Stomach smooth muscle (tissue), 2 donors: ENCODE results near the gene TTC21A.

Experiments used
- H3K27ac ChIP-seq: one replicate; pipeline ENCODE4 v1.7.0; 2013; ENCODE audit warnings: mild to moderate bottlenecking, low read length, inconsistent platforms
- H3K27me3 ChIP-seq, 2 donors: one replicate each; pipeline ENCODE4 v1.7.0; 2013; ENCODE audit warnings: low read length in 2 of 2; ENCODE audit not compliant: insufficient read depth in 2 of 2, control insufficient read depth in 1 of 2
- H3K36me3 ChIP-seq, 2 donors: one replicate each; pipeline ENCODE4 v1.7.0; 2013; ENCODE audit warnings: low read length in 2 of 2; ENCODE audit not compliant: control insufficient read depth in 2 of 2, insufficient read depth in 2 of 2
- H3K4me1 ChIP-seq: one replicate; pipeline ENCODE4 v1.7.0; 2013; ENCODE audit warnings: low read length; ENCODE audit not compliant: control insufficient read depth, insufficient read depth
- H3K4me3 ChIP-seq, 2 donors: one replicate each; pipeline ENCODE4 v1.7.0; 2013; ENCODE audit warnings: low read length in 2 of 2
- H3K9ac ChIP-seq, 2 donors: one replicate each; pipeline ENCODE4 v1.7.0; 2013; ENCODE audit warnings: low read length in 2 of 2, mild to moderate bottlenecking in 1 of 2
- H3K9me3 ChIP-seq, 2 donors: one replicate each; pipeline ENCODE4 v1.7.0; 2013; ENCODE audit warnings: low read length in 2 of 2; ENCODE audit not compliant: control insufficient read depth in 2 of 2
- donor health status: healthy.
- donor health status: Pancreatic carcinoma.

Gene TTC21A

DNA sequence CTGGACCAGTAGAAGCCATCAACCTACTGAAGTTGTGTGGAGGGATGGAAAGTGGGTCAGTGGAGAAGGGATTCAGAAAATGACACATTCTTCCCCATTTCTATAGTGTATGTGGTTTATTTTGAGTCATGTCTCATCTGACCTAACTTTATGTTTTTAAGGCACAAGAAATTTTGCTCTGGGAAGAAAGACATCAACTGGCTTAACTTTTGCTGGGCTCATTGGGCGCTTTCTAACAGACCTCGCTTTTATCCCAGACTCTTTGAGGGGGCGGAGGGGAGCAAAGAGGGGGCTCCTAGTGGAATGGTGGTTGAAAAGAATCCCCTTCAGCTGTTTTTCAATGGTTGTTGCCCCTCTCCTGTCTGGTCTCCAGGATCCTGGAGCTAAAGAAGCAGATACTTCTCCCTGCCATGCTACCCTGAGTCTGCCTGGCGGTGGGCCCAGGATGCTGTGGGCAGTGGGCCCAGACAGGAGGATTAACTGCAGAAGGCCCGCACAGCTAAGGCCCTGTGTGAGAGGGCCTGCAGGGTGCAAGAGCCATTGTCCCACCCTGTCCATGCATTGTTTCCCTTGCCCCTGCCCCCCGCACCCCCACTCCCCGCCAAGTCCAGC is 31.4 kb downstream of the TTC21A start:
- H3K36me3 ChIP-seq: peaks cover 28 to 40% of the 10 kb centered on the region in 2 donors
- H3K9me3 ChIP-seq: no peaks in the 10 kb centered on the region
- peak overlapping the region; percentile 18 for H3K27ac ChIP-seq
- H3K27me3 ChIP-seq: no peaks in the 10 kb centered on the region
- H3K4me1 ChIP-seq: peaks cover 26% of the 10 kb centered on the region
- no peak overlapping the region for H3K9ac ChIP-seq
- H3K4me3 ChIP-seq: no peak overlapping the region

DNA sequence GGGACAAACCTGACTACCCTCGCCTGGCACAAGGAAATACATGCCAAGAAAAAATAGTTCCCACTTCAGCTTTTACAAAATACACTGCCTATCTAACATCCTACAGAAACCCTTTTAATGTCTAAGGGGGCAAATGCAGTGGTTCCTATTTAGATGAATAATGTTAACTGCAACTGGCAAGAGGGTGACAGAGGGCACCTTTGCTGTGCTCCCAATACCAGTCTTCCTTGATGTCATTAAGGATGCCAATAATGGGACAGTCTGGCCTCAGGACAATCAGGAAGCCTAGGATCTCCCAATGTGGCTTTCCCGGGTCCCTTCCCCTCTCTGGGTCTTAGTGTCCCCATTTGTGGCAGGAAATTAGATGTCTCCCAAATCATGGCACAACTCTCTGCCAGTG is 32.0 kb downstream of the TTC21A start:
- Histone ChIP-seq H3K9me3 (no peaks in the 10 kb centered on the region), H3K4me3 (no peak overlapping the region), H3K9ac (no peak overlapping the region), H3K27me3 (no peaks in the 10 kb centered on the region), H3K36me3 (peaks cover 34 to 46% of the 10 kb centered on the region in 2 donors), H3K4me1 (peaks cover 26% of the 10 kb centered on the region), H3K27ac (peak overlapping the region; percentile 53)

DNA sequence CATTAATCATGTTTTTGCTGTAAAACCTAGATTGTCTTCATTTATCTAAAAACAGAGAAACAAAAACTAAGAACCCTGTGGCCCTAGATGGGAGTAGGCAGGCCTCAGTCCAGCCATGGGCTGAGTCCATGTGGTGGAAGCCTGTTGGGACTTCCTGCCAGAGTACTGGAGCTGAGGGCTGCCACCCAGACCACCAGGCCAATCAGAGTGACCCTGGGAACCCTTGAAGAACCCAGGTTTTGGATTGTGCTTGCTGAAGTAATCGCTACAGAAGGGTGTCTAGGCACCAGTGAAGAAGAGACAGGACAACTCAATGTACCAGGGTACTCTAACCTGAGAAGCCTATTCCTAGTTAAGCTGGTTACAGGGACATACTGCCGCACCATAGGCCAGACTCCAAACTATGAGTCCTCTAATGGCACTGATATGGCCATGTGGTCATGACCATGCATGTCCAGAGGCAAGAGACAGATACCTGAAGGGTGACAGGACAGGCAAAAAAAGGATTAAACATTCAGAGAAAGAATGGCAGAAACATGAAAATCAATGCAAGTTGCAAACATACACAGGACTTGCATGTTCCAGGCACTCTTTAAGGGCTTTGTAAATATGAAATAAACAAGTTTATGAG is 33.0 kb downstream of the TTC21A start:
- Histone ChIP-seq H3K27me3 (no peaks in the 10 kb centered on the region), H3K4me1 (peaks cover 26% of the 10 kb centered on the region), H3K4me3 (no peak overlapping the region), H3K9me3 (no peaks in the 10 kb centered on the region), H3K36me3 (peaks cover 43 to 56% of the 10 kb centered on the region in 2 donors), H3K27ac (peak overlapping the region; percentile 31), H3K9ac (no peak overlapping the region)

DNA sequence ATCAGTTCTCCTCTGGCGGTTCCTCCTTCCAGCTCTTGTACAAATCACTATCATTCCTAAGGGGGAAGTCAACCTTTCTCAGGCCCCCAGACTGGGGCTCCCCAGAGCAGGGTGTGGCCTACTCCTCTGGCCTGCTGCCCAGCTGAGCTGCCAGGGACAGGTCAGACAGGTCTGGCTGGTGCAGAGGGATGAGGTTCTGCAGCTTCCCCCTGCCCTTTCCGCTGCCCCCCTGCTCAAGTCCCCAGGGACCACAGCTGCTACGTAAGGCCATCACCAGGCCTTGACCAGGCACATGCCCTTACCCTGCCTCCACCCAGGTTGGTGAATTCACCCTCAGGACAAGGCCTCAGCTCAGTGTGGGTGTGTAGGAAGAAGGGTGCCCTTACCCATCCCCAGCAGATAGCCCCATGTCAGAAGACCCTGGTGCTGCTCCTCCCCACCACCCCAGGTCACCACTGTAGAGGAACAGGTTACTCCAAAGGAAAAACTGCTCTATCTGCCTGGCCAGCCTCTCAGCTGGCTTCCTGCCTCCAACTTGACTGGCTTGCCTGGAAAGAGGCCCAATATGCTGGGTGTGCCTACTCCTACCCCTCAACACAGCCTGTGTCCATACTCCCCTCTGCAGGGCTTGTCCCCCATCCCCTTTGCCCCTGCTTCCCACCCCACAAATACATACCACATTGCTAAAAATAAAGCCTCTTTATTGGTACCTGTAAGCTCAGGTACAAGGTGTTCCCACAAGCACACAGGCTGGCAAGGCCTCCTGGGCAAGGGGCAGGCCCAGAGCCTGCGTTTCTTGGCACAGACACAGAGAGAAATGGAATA is 33.9 kb downstream of the TTC21A start:
- Histone ChIP-seq H3K36me3 (peaks cover 48 to 65% of the 10 kb centered on the region in 2 donors), H3K27me3 (no peaks in the 10 kb centered on the region), H3K4me3 (no peak overlapping the region), H3K9ac (peak overlapping the region in 1 of 2 donors; percentile 36), H3K27ac (no peak overlapping the region), H3K4me1 (peaks cover 32% of the 10 kb centered on the region), H3K9me3 (no peaks in the 10 kb centered on the region)

DNA sequence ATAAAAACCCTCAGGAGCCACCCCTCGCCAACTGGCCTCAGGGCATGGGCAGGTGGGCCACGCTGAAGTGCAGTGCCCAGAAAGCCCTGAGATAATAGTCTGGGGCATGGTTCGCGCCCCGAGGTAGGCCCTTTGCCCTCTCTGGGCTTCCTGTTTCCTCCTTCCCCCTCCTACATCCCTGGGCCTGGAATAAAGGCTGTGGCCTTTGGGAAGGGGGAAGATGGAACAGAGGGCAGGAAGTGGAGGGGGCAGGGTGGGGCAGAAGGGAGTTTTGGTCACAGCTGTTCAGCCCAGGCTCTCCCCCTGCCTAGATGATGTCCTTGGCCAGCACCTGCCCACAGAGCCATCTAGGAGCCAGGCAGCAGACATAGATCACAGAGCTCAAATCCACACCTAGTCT is 34.6 kb downstream of the TTC21A start:
- H3K27me3 ChIP-seq: no peaks in the 10 kb centered on the region
- H3K4me3 ChIP-seq: no peak overlapping the region
- peak overlapping the region in 1 of 2 donors; percentile 13 for H3K9ac ChIP-seq
- peaks cover 48 to 70% of the 10 kb centered on the region in 2 donors for H3K36me3 ChIP-seq
- H3K27ac ChIP-seq: no peak overlapping the region
- H3K4me1 ChIP-seq: peaks cover 39% of the 10 kb centered on the region
- no peaks in the 10 kb centered on the region for H3K9me3 ChIP-seq

DNA sequence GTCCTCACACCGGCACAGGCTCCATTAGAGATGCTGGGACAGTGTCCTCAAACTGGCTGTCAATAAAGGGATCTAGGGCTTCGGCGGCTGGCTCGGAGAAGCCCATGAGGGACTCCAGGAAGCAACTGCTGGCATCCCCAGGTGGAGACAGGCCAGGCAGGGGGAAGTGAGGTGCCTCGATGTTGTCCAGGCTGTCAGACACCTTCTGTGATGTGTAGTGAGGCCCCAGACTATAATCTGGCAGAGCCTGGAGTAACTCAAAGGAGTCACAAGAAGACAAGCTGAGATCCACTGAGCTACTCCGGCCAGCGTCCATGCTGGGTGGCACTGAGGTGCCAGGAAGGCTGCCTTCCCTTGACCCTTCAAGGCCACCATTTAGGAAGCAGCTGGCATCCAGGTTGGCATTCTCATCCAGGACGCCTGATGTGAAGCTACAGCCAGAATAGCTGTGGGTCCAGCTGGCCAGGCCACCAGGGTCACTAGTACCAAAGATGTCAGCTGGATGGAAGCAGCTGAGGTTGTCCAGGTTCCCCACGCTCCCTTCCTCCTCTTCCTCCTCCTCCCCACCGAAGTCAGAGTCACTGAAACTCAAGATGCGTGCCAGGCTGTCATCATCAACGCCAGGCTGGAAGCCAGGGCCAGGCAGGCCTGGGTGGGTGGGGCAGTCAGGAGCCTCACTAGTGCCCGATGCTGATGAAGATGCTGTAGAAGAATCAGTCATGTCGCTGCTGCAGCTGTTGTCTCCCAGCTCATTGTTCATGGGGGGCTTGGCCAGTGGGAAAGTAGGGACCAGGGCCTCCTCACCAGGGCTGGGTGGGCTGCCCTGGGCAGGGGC is 35.8 kb downstream of the TTC21A start:
- Histone ChIP-seq H3K4me3 (no peak overlapping the region), H3K4me1 (peaks cover 51% of the 10 kb centered on the region), H3K27me3 (no peaks in the 10 kb centered on the region), H3K9ac (no peak overlapping the region), H3K9me3 (no peaks in the 10 kb centered on the region), H3K36me3 (peaks cover 44 to 70% of the 10 kb centered on the region in 2 donors), H3K27ac (no peak overlapping the region)

DNA sequence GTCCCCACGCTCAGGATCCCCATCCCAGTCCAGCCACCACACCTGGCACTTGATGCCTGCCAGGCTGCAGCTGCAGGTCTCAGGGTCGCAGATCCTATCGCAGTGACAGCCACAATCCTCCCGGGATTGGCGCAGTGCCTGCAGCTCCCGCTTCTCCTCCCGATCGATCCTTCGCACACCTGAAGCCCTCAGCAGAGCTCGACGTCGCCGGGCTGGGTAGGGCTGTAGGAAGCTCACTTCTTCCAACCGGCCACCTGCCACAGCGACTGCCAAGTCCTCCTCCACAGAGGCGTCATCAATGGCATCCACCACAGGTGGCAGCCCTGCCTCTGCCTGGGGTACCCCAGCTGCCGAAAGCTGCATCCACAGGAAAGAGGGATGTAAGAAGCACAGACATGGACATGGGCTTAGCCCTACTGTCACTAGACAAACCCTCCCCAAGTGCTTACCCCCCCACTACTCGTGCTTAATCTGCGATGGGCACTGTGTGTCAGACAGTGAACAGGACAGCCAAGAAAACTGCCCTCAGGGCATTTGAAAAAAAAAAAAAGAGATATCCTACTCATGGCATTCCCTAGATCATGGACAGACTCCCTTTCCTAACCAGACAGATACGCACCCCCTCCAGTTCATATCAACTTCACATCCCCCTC is 36.7 kb downstream of the TTC21A start:
- Histone ChIP-seq H3K27ac (no peak overlapping the region), H3K4me1 (peaks cover 57% of the 10 kb centered on the region), H3K4me3 (no peak overlapping the region), H3K27me3 (no peaks in the 10 kb centered on the region), H3K36me3 (peaks cover 44 to 70% of the 10 kb centered on the region in 2 donors), H3K9ac (no peak overlapping the region), H3K9me3 (no peaks in the 10 kb centered on the region)

DNA sequence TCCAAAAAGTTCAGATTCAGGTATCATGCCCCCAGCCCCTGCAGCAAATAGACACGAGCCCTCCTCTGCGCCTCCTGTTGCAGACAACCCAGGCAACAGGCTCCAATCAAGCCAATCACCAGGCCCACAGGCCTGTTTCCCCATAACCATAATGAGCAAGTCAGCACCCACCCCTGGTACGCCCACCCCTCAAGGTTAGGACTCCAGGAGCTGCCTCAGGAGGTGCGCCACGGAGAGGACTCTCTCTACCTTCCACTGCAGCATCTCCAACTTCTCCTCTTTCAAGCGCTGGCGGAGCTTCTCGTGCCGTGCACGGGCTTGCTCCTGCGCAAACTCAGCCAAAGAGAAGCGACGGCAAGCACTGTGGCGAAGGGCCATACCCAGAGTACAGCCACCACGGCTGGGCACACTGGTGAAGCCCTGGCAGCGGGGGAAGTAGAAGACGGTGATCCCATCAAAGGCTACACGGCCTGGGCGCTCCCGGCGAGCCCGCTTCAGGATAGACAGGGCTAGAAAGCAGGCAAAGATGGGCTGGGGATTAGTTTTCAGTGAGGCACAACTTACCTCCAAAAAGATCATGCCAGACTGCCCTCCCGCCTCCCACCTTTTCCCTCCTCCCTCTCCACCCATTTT is 37.4 kb downstream of the TTC21A start:
- no peak overlapping the region for H3K4me3 ChIP-seq
- no peaks in the 10 kb centered on the region for H3K9me3 ChIP-seq
- H3K9ac ChIP-seq: no peak overlapping the region
- H3K27me3 ChIP-seq: no peaks in the 10 kb centered on the region
- no peak overlapping the region for H3K27ac ChIP-seq
- H3K4me1 ChIP-seq: peaks cover 63% of the 10 kb centered on the region
- H3K36me3 ChIP-seq: peaks cover 44 to 70% of the 10 kb centered on the region in 2 donors

DNA sequence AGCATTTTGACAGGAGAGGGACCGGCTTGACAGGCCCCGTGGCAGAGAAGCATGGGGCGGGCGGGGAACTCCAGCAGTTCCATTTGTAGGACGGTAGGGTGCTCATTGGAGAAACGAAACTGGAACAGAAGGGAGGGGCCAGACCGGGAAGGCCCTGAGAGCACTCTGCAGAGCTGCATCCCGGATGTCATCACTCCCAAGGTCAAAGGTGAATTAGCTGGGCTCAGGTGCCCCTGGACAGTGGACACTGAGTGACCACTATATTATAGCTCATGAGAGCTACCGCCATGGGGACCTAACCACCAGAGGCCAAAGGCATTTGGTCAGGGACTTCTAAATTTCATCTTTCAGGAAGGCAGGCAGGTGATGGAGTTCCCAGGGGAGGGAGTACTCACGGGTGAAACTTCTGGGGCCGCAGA is 38.6 kb downstream of the TTC21A start:
- Histone ChIP-seq H3K9ac (no peak overlapping the region), H3K9me3 (no peaks in the 10 kb centered on the region), H3K4me3 (no peak overlapping the region), H3K4me1 (peaks cover 67% of the 10 kb centered on the region), H3K27me3 (no peaks in the 10 kb centered on the region), H3K36me3 (peaks cover 41 to 57% of the 10 kb centered on the region in 2 donors), H3K27ac (peak overlapping the region; percentile 96)
